Measurements from ENCODE around the gene RERE. TPM values are rescaled to one million over a fixed set of nuclear protein-coding genes. Genes with fewer than 3 reads are reported as not detected.

RERE gene
- total RNA-seq, 1 donor from 2014 or later: 78.2 TPM

- intact Hi-C loops (cut with micrococcal nuclease): no loop called here
These were observed 469.2 kb downstream of the RERE start for GRCh38 chr1:8348047-8348776.

DNA sequence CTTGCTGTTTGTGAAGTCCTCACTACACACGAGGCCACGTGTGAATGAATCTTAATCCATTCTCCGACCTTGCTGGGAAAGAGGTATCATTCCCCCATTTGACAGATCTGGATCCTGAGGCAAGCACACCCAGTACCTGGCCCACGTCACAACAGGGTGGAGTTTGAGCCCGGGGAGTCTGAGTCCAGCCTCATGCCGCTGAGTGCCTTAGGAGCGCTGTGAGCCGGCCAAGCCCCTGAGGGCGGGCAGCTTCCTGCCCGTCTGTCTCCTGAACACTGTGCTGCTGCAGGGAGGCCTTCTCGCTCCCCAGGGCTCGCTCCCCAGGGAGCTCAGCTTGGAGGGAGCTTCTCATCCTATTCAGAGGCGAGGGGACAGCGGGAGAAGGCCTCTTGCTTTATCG is 469.8 kb downstream of the RERE start:
- intact Hi-C loops (cut with micrococcal nuclease): no loop called here

DNA sequence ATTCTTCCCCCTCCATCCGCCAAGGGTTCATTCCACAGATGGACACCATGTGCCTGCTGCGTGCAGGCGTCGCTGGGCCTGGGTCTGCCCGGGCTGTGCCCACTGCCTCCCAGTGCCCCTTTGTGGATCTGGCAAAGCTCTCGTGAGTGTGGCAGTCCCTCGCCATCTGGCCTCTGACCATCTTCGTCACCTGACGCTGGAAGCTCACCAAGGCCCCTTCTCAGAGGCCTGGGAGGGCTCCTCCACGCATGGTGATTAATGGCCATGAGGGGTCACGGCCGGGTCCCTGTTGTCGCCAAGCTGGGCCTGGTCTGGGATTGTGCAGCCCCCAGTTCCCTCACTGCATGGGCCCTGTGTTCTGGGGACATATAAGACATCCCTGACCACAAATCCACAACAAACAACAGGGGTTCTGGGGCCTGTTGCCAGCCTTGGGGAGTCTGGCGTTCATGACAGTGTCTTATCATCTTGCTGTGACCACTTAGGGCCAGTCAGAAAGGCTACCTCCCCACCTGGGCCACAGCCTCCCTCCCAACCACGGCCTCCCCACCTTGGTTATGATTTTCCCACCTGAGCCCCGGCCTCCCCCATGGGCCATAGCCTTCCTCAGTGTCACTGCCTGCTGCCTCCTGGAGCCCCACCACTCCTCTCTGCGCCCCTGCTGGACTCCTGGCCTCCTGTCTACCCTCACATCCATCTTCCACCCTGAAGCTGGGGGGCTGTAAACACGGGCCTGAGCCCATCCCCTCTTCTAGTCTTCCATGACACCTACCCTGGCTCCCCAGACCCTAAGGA is 471.6 kb downstream of the RERE start:
- intact Hi-C loops (cut with micrococcal nuclease): no loop called here

- intact Hi-C loops (cut with micrococcal nuclease): no loop called here
These were observed 472.4 kb downstream of the RERE start for GRCh38 chr1:8344893-8345507.

- intact Hi-C loops (cut with micrococcal nuclease): no loop called here
These were observed 473.9 kb downstream of the RERE start for GRCh38 chr1:8343464-8344001.

DNA sequence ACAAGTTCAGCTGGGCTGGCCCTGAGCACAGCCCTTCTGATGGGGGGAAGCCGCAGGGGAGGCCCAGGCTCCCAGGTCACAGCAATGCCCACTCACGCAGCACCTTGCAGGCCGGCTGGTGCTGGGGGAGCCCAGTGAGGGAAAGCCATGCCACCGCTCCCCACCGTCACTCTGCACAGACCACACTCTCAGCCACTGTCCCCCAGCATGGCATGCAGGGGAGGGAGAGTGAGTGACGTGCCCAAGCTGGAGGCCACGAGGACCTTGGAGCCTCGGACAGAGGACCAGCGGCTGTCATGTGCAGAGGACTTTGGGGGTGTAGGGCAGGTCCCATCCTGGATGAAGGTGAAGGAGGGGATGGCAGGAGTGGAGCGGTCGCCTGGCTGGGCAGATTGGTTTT is 474.4 kb downstream of the RERE start:
- intact Hi-C loops (cut with micrococcal nuclease): no loop called here

DNA sequence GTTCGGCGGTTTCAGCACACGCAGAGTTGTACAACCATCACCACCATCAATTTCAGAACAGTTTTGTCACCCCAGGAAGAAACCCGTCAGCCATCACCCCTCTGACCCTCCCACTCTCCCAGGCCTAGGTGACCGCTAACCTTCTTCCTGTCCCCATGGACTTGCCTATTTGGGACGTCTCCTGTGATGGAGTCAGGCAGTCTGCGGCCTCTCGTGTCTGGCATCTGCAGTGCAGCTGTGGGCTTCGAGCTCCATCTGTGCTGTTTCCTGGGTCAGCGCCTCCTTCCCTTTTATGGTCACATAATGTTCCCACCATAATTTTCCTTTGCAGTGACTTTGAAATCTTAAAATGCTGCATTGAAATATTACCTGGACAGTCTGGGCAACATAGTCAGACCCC is 475.1 kb downstream of the RERE start:
- intact Hi-C loops (cut with micrococcal nuclease): no loop called here

DNA sequence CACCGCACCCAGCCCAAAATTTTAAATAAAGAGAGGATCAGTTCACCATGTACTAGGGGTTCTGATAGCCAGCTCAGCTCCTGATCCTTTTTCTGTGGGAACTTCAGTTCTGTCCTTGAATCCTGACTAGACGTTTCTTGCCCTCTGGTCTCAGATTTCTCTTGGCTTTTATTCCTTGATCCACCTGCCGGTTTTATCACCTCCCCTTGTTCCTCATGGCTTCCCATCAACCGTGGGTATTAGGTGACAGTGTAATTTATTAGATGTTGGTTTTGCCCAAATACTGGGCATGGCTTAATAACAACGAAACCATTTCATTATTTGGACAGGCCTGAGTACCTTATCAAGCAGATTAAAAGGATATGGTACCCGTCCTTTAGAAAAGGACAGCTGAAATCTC is 477.0 kb downstream of the RERE start:
- intact Hi-C loops (cut with micrococcal nuclease): no loop called here

- intact Hi-C loops (cut with micrococcal nuclease): no loop called here
These were observed 478.2 kb downstream of the RERE start for GRCh38 chr1:8339203-8339600.

DNA sequence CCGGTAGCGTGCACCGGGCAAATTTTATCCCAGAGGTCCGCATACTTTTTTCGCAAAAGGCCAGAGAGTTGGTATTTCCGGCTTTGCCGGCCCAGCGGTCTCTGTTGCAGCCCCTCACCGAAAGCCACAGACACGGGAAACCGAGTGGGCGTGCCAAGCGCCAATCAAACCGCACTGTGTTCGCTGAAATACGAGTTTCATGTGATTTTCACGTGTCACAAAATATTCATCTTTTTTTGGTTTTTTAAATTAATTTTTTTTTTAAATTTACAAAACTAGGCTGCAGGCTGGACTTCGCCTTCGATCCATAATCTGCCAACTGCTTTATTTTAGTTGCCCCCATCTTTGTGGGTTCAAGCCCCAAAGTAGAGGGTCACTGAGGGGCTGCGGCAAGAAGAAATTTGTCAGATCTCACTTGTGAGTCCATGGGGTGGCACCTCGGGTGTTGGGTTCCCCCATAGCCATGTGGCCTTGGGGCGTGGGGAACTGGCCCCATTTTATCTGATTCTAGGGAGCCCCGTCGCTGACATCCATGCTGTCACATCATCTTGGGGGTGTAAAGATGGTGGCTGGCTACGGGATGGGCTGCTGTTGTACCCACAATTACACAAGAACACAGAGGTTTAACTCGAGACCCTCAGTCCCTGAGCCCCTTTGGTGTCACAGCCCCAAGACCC is 478.8 kb downstream of the RERE start:
- intact Hi-C loops (cut with micrococcal nuclease): no loop called here

DNA sequence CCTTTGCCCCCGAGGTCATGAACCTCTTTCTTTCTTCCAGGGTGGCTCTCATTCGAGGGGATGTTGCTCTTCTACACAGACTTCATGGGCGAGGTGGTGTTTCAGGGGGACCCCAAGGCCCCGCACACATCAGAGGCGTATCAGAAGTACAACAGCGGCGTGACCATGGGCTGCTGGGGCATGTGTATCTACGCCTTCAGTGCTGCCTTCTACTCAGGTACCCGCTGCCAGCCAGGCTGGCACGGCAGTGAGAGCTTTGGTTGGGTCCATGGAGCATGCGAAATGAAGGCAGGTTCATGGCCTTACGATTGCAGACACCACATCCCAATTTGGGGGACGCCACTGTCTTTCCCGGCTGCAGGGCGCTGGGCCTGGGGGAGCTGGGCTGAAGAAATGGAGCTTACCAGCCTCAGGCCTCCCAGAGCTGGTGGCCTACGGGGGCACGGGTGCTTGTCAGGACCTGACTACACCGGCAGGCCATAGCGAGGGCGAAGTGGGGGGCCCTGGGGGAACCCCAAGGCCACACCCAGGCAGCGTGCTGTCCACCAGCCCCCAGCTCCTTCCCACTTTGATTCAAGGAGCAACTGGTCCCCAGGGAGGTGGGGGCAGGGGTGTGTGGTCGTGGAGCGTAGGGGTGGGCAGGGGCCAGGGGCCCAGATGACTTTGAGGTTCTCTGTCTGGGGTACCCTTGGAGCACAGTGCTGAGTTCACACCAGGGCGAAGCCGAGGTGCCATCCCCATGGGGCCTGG is 479.5 kb downstream of the RERE start:
- intact Hi-C loops (cut with micrococcal nuclease): no loop called here

DNA sequence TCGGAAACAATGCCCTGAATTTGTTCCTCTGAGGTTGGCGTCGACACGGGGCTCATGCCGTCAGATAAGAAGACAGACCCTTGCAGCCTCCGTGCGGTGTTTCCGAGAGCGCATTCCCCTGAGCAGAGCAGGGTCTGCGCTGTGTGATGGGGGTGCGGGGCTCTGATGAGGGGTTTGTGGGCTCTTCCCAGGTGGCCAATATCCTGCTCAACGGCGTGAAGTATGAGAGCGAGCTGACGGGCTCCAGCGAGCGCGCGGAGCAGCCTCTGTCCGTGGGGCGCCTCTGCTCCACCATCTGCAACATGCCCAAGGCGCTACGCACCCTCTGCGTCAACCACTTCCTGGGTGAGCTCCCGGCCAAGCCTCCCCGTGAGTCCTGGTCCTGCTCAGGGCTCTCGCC is 482.2 kb downstream of the RERE start:
- intact Hi-C loops (cut with micrococcal nuclease): no loop called here

- intact Hi-C loops (cut with micrococcal nuclease): no loop called here
These were observed 483.2 kb downstream of the RERE start for GRCh38 chr1:8334106-8334851.

DNA sequence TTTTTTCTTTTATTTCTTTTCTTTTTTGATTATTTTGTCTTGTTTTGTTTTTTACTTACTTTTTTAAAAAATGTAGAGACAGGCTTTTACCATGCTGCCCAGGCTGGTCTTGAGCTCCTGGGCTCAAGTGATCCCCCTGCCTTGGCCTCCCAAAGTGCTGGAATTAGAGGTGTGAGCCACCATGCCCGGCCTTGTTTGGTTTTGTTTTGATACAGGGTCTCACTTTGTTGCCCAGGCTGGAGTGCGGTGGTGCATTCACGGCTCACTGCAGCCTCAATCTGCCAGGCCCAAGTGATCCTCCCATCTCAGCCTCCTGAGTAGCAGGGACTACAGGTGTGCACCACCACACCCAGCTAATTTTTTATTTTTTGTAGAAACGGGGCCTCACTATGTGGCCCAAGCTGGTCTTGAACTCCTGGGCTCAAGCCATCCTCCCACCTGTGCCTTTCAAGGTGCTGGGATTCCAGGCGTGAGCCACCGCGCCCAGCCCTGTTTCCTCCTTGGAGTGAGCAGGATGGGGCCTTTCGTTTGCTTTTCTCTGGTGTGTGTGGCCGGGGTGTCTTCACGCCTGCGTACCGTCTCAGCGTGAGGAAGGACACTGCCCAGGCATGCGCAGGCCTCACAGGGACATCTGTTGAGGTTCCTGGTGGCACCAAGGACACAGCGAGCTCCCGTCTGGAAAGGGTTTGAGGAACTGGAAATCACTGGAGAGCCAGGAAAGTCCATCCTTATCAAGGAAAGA is 484.0 kb downstream of the RERE start:
- intact Hi-C loops (cut with micrococcal nuclease): no loop called here

DNA sequence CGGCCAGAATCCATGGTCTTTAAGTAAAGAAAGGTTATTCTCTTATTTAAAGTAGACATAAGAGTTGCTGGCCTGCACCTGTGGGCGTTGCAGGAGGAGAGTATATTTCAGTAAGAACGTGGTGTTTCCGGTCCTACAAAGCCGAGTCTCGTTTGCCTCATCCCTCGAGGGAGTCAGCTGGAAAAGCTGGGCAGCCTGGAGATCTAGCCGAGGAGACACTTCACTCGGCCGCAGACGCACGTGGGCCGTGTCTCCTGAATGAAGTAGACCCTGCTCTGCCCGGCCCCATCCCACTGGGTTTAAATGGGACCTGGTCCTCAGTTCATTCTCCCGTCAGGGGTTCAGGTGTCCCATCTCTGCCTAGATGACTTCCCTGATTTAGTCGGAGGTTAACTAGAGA is 484.6 kb downstream of the RERE start:
- intact Hi-C loops (cut with micrococcal nuclease): no loop called here

- intact Hi-C loops (cut with micrococcal nuclease): no loop called here
These were observed 486.9 kb downstream of the RERE start for GRCh38 chr1:8330271-8331125.

- intact Hi-C loops (cut with micrococcal nuclease): no loop called here
These were observed 487.6 kb downstream of the RERE start for GRCh38 chr1:8329858-8330257.

DNA sequence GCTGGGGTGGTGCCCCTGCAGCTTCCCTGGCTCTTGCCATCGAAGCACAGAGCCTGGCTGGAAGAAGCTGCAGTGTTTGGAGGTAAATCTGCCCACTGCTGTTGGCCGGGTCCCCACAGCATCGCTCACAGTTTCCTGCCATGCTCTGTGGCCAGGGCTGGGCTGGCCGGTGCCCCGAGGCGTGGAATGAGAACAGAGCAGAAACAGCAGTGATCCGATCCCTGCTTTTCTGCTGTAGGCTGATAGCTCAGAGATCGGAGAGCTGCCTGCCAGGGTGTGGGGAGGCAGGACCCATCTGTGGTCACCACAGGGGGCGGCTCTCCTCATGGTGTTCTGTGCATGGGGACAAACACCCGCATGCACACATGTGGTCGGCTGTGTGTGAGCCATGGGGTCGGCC is 488.0 kb downstream of the RERE start:
- intact Hi-C loops (cut with micrococcal nuclease): no loop called here

DNA sequence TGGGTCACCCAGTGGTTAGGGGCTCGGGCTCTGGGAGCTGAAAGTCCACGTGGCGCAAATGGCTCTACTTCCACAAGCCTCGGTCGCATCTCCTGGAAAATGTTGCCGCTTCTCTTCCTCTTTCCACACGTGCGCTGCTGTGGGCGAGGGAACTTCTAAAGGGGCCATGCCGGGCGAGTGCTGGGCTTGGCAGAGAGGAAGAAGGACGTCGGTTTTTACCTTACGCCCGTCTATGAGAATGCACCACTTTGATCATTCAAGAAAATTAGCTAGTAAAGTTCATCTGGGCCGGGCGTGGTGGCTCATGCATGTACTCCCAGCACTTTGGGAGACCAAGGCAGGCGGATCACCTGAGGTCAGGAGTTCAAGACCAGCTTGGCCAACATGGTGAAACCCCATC is 489.2 kb downstream of the RERE start:
- intact Hi-C loops (cut with micrococcal nuclease): no loop called here
